ENCODE measurements around the gene FADS2.

DNA sequence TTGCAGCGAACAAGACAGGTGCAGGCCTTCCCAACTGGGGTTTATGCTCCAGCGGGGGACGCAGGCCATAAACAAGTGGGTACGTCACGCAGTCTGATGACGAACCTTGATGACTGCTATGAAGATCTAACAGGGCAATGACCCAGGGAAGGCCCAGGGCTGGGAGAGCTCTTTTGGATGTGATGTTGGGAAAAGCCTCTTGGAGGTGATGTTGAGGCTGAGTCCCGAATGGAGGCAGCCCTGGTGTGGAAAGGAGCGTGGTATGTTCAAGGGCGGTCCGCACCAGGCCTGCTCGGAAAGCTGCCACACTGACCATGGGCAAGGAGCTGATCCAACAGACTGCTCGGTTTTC, 5.8 kb downstream of the FADS2 start:
- no peak for TF ChIP-seq POLR2A (IDR thresholded peaks at IDR 0.05)
- TF ChIP-seq, protein P1, sequence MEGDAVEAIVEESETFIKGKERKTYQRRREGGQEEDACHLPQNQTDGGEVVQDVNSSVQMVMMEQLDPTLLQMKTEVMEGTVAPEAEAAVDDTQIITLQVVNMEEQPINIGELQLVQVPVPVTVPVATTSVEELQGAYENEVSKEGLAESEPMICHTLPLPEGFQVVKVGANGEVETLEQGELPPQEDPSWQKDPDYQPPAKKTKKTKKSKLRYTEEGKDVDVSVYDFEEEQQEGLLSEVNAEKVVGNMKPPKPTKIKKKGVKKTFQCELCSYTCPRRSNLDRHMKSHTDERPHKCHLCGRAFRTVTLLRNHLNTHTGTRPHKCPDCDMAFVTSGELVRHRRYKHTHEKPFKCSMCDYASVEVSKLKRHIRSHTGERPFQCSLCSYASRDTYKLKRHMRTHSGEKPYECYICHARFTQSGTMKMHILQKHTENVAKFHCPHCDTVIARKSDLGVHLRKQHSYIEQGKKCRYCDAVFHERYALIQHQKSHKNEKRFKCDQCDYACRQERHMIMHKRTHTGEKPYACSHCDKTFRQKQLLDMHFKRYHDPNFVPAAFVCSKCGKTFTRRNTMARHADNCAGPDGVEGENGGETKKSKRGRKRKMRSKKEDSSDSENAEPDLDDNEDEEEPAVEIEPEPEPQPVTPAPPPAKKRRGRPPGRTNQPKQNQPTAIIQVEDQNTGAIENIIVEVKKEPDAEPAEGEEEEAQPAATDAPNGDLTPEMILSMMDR (IDR thresholded peaks at IDR 0.05) = no peak
